ENCODE measurements around the gene GMIP.
A peak's percentile ranks its signal among the peaks of the same experiment; 100 is the strongest.

The GMIP gene

GRCh38 chr19:19649580-19649995, 6.1 kb upstream of the GMIP start:
- Histone ChIP-seq H3K27me3 (ENCODE audit: insufficient read depth, poor library complexity, severe bottlenecking) (no peaks in the 10 kb centered on the region), H3K4me3 (replicated peaks; ENCODE audit: insufficient read depth, low read length) (no peak overlapping the region), H3K27ac (replicated peaks) (peak overlapping the region; percentile 33; the same call in 1 of the 2 replicates)
- no peak for DNase-seq (ENCODE audit: low read depth in 1 of 2, low spot score in 1 of 2)
- TF ChIP-seq GABPA (IDR thresholded peaks at IDR 0.05; ENCODE audit: low read depth) (no peak), SPI1 (IDR thresholded peaks at IDR 0.05; ENCODE audit: borderline replicate concordance, low read depth) (no peak), POLR2AphosphoS5 (IDR thresholded peaks at IDR 0.05; ENCODE audit: low read depth) (no peak), CTCF (IDR thresholded peaks at IDR 0.05; ENCODE audit: insufficient read depth, low read length) (no peak)
- TF ChIP-seq, protein P1, sequence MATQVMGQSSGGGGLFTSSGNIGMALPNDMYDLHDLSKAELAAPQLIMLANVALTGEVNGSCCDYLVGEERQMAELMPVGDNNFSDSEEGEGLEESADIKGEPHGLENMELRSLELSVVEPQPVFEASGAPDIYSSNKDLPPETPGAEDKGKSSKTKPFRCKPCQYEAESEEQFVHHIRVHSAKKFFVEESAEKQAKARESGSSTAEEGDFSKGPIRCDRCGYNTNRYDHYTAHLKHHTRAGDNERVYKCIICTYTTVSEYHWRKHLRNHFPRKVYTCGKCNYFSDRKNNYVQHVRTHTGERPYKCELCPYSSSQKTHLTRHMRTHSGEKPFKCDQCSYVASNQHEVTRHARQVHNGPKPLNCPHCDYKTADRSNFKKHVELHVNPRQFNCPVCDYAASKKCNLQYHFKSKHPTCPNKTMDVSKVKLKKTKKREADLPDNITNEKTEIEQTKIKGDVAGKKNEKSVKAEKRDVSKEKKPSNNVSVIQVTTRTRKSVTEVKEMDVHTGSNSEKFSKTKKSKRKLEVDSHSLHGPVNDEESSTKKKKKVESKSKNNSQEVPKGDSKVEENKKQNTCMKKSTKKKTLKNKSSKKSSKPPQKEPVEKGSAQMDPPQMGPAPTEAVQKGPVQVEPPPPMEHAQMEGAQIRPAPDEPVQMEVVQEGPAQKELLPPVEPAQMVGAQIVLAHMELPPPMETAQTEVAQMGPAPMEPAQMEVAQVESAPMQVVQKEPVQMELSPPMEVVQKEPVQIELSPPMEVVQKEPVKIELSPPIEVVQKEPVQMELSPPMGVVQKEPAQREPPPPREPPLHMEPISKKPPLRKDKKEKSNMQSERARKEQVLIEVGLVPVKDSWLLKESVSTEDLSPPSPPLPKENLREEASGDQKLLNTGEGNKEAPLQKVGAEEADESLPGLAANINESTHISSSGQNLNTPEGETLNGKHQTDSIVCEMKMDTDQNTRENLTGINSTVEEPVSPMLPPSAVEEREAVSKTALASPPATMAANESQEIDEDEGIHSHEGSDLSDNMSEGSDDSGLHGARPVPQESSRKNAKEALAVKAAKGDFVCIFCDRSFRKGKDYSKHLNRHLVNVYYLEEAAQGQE (IDR thresholded peaks at IDR 0.05; ENCODE audit: insufficient replicate concordance, low read depth) = no peak

DNA sequence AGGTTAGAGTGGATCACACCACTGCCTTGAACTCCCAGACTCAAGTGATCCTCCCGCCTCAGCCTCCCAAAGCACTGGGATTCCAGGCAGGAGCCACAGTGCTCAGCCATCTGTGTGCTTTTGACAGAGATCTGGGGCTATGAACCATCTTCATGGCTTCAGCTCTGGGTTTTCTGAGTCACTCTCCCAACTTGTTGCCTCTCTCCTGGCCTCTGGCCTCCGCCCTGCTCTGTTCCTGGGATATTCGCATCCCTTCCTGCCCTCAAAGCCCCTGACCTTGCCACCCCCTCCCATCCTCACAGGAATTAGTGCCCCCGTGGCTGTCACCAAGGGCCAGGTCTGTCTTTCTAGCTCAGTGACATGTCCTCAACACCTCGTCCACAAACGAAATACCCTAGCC, 5.7 kb upstream of the GMIP start:
- Histone ChIP-seq H3K27me3 (ENCODE audit: insufficient read depth, poor library complexity, severe bottlenecking) (no peaks in the 10 kb centered on the region), H3K27ac (replicated peaks) (no peak overlapping the region), H3K4me3 (replicated peaks; ENCODE audit: insufficient read depth, low read length) (no peak overlapping the region)
- DNase-seq (ENCODE audit: low read depth in 1 of 2, low spot score in 1 of 2) = no peak
- TF ChIP-seq POLR2AphosphoS5 (IDR thresholded peaks at IDR 0.05; ENCODE audit: low read depth) (no peak), CTCF (IDR thresholded peaks at IDR 0.05; ENCODE audit: insufficient read depth, low read length) (no peak), GABPA (IDR thresholded peaks at IDR 0.05; ENCODE audit: low read depth) (no peak), SPI1 (IDR thresholded peaks at IDR 0.05; ENCODE audit: borderline replicate concordance, low read depth) (no peak)
- TF ChIP-seq, protein P1 (IDR thresholded peaks at IDR 0.05; ENCODE audit: insufficient replicate concordance, low read depth) = no peak

GRCh38 chr19:19647037-19647835, 3.8 kb upstream of the GMIP start:
- DNase-seq (ENCODE audit: low read depth in 1 of 2, low spot score in 1 of 2) = no peak

More at GRCh38 chr19:19647037-19647835, 3.8 kb upstream of the GMIP start:
- Histone ChIP-seq H3K4me3 (replicated peaks; ENCODE audit: insufficient read depth, low read length) (no peak overlapping the region), H3K27ac (replicated peaks) (no peak overlapping the region), H3K27me3 (ENCODE audit: insufficient read depth, poor library complexity, severe bottlenecking) (no peaks in the 10 kb centered on the region)
- no peak for TF ChIP-seq GABPA (IDR thresholded peaks at IDR 0.05; ENCODE audit: low read depth)
- TF ChIP-seq SPI1 (IDR thresholded peaks at IDR 0.05; ENCODE audit: borderline replicate concordance, low read depth) = no peak
- TF ChIP-seq, protein P1 (IDR thresholded peaks at IDR 0.05; ENCODE audit: insufficient replicate concordance, low read depth) = no peak
- TF ChIP-seq CTCF (IDR thresholded peaks at IDR 0.05; ENCODE audit: insufficient read depth, low read length) = no peak
- TF ChIP-seq POLR2AphosphoS5 (IDR thresholded peaks at IDR 0.05; ENCODE audit: low read depth) = no peak

All from HL-60 (cell line).